K562 (cell line): Measurements from ENCODE around the gene NUB1. TPM values are rescaled to one million over a fixed set of nuclear protein-coding genes. Genes with fewer than 3 reads are reported as not detected.

Source experiments
- ARID1B ChIP-seq: fragments of 450-650 bp; IDR thresholded peaks from 2 replicates; pipeline ENCODE4 v1.6.1; 2016; ENCODE audit warnings: antibody characterized with exemption, mild to moderate bottlenecking, inconsistent platforms
- BCOR ChIP-seq: fragments of 450-650 bp; IDR thresholded peaks from 2 replicates; pipeline ENCODE4 v1.6.1; 2016
- CBX3 ChIP-seq, 2 experiments: IDR thresholded peaks; 1 replicate in 1 of 2; 2 replicates in 1 of 2; pipeline ENCODE4 v1.6.1; 2012; ENCODE audit warnings: inconsistent platforms in 2 of 2, low read length in 2 of 2, borderline replicate concordance in 1 of 2, control low read depth in 1 of 2
- DMBX1 ChIP-seq: fragments of 250-450 bp; sonication (Bioruptor Pico); IDR thresholded peaks from 2 replicates; pipeline ENCODE4 v1.8.0; 2022; ENCODE audit warnings: inconsistent platforms, mild to moderate bottlenecking, moderate library complexity, borderline replicate concordance
- GTF2E2 ChIP-seq: fragments of 200-800 bp; sonication (Bioruptor generic); IDR thresholded peaks from 2 replicates; pipeline ENCODE4 v1.6.1; 2016; ENCODE audit warnings: missing genetic modification characterization, missing compliant biosample characterization
- LEF1 ChIP-seq: fragments of 450-650 bp; IDR thresholded peaks from 2 replicates; pipeline ENCODE4 v1.6.1; 2016; ENCODE audit warnings: mild to moderate bottlenecking
- NFRKB ChIP-seq: fragments of 450-650 bp; IDR thresholded peaks from 2 replicates; pipeline ENCODE4 v1.6.1; 2016; ENCODE audit warnings: low read depth
- NR2C1 ChIP-seq, 2 experiments: fragments of 450-650 bp; IDR thresholded peaks; 2 replicates each; pipeline ENCODE4 v1.6.1; 2017; ENCODE audit warnings: mild to moderate bottlenecking in 2 of 2, antibody characterized with exemption in 1 of 2, inconsistent platforms in 1 of 2, missing compliant biosample characterization in 1 of 2, missing genetic modification characterization in 1 of 2
- NR2C2 ChIP-seq, 2 experiments: fragments of 200-800 bp in 1 of 2; sonication (Bioruptor generic) in 1 of 2; sonication (generic) in 1 of 2; formaldehyde crosslinking in 1 of 2; IDR thresholded peaks; 2 replicates each; pipeline versions ENCODE4 v1.6.1 to v1.8.0; 2016 to 2022; ENCODE audit warnings: mild to moderate bottlenecking in 1 of 2, missing compliant biosample characterization in 1 of 2, missing genetic modification characterization in 1 of 2, missing genetic modification reagents in 1 of 2
- PHF8 ChIP-seq: fragments of 200-600 bp; sonication (generic); IDR thresholded peaks from 2 replicates; pipeline ENCODE4 v1.6.1; 2012; ENCODE audit warnings: mixed run types, mild to moderate bottlenecking, inconsistent platforms, low read length, moderate library complexity, borderline replicate concordance
- PTRF ChIP-seq: fragments of 450-650 bp; IDR thresholded peaks from 2 replicates; pipeline ENCODE4 v1.6.1; 2016; ENCODE audit warnings: mild to moderate bottlenecking, missing genetic modification characterization, missing compliant biosample characterization
- SIX5 ChIP-seq, 2 experiments: IDR thresholded peaks; 2 replicates each; pipeline ENCODE4 v1.6.1; 2011; ENCODE audit warnings: low read length in 2 of 2, borderline replicate concordance in 1 of 2, low read depth in 1 of 2, mild to moderate bottlenecking in 1 of 2, moderate library complexity in 1 of 2; ENCODE audit not compliant: insufficient read depth in 1 of 2
- TCF7 ChIP-seq: sonication (generic); IDR thresholded peaks from 2 replicates; pipeline ENCODE4 v1.6.1; 2016; ENCODE audit warnings: antibody characterized with exemption, borderline replicate concordance
- TFAM ChIP-seq: fragments of 250-450 bp; sonication (Bioruptor Pico); conservative IDR thresholded peaks from 2 replicates; pipeline ENCODE4 v1.5.0; 2021; ENCODE audit warnings: mild to moderate bottlenecking, moderate library complexity
- TRIM24 ChIP-seq, 2 experiments: fragments of 450-650 bp; IDR thresholded peaks; 2 replicates each; pipeline ENCODE4 v1.6.1; 2016
- U2AF1 ChIP-seq: fragments of 200-400 bp; formaldehyde crosslinking; optimal IDR thresholded peaks from 2 replicates; pipeline ENCODE3; 2017; ENCODE audit warnings: mild to moderate bottlenecking, low read depth, low read length, moderate library complexity
- ZBTB1 ChIP-seq: sonication (generic); formaldehyde crosslinking; IDR thresholded peaks from 2 replicates; pipeline ENCODE4 v1.8.1; 2023; ENCODE audit warnings: missing genetic modification reagents, low read depth, mild to moderate bottlenecking, borderline replicate concordance
- ZNF12 ChIP-seq: sonication (generic); formaldehyde crosslinking; IDR thresholded peaks from 2 replicates; pipeline ENCODE4 v1.4.0; 2020; ENCODE audit warnings: mild to moderate bottlenecking, missing genetic modification reagents
- ZNF263 ChIP-seq: sonication (generic); formaldehyde crosslinking; IDR thresholded peaks from 2 replicates; pipeline ENCODE4 v1.8.0; 2022; ENCODE audit warnings: mild to moderate bottlenecking, missing genetic modification reagents, borderline replicate concordance
- ZNF507 ChIP-seq: conservative IDR thresholded peaks from 2 replicates; pipeline ENCODE4 v1.6.1; 2017; ENCODE audit warnings: missing genetic modification characterization, missing compliant biosample characterization
- ZNF589 ChIP-seq: fragments of 200-800 bp; sonication (Bioruptor generic); IDR thresholded peaks from 2 replicates; pipeline ENCODE4 v1.6.1; 2016; ENCODE audit warnings: low read depth, missing genetic modification characterization, missing compliant biosample characterization
- polyA plus RNA-seq, 8 experiments: library from polyadenylated mRNA; depleted of rRNA in 4 of 8; stranded (reverse) in 5 of 8; unstranded in 3 of 8; fragments of >200 nt; fragmentation: Nextera tagmentation in 2 of 8; fragmentation: Illumina TruSeq in 1 of 8; extraction: Ambion mirVana in 2 of 8; extraction: Trizol in 1 of 8; gene quantifications; 2 replicates each; pipeline versions ENCODE4 v1.2.1 to v1.2.3, GENCODE V29; 2011 to 2014; ENCODE audit warnings: inconsistent platforms in 1 of 8, missing spikeins in 1 of 8
- total RNA-seq, 7 experiments: library from RNA; depleted of rRNA in 6 of 7; stranded (reverse); fragments of >200 nt in 6 of 7; fragmentation: Illumina TruSeq in 2 of 7; extraction: Trizol in 2 of 7; gene quantifications; 2 replicates each; pipeline versions ENCODE4 v1.2.1 to v1.2.3, GENCODE V29; 2011 to 2021; ENCODE audit warnings: low replicate concordance in 1 of 7
- TF ChIP-seq, protein P1 (sequence below): fragments of 450-650 bp; IDR thresholded peaks from 2 replicates; pipeline ENCODE4 v1.6.1; 2017; ENCODE audit warnings: antibody characterized with exemption, mild to moderate bottlenecking

The NUB1 gene
- total and polyA plus RNA-seq, 9 of the 15 experiments (the other 6 are each of a cell fraction or from before 2014, with no cell fraction given): 43.2 to 159 (median 85.2) TPM

- TF ChIP-seq PHF8 (0 out of 2 replicates have a peak, but pooled peaks have one; percentile 4), TCF7 (peak; percentile 56; the same call in 1 of the 2 replicates), ZNF263 (CRISPR knock-in tag) (no peak), GTF2E2 (tag) (peak; percentile 64; the same call in 1 of the 2 replicates), U2AF1 (no peak), ZNF589 (no peak), ARID1B (peak; percentile 59; the same call in 1 of the 2 replicates), SIX5 (IDR thresholded peaks at IDR 0.05; ENCODE audit: borderline replicate concordance in 1 of 2, insufficient read depth in 1 of 2, low read depth in 1 of 2, low read length in 2 of 2) (no peak), TRIM24 (IDR thresholded peaks at IDR 0.05) (0 out of 4 replicates have a peak, but pooled peaks of 1 of the 2 experiments have one; percentile 17), DMBX1 (no peak), ZNF12 (CRISPR knock-in tag) (no peak), NR2C2 (CRISPR knock-in tag; IDR thresholded peaks at IDR 0.05) (0 out of 2 replicates have a peak, but pooled peaks have one; percentile 17), NR2C2 (tag; IDR thresholded peaks at IDR 0.05) (peak; percentile 82), LEF1 (peak; percentile 64; the same call in 1 of the 2 replicates), TFAM (CRISPR knock-in tag) (no peak), BCOR (no peak), ZNF507 (tag) (no peak), PTRF (tag) (no peak), CBX3 (IDR thresholded peaks at IDR 0.05; ENCODE audit: borderline replicate concordance in 1 of 2, low read length in 2 of 2) (0 out of 3 replicates have a peak, but pooled peaks of 1 of the 2 experiments have one; percentile 7), NFRKB (peak; percentile 23; the same call in 1 of the 2 replicates), NR2C1 (IDR thresholded peaks at IDR 0.05) (peak; percentile 76), NR2C1 (tag; IDR thresholded peaks at IDR 0.05) (peak; percentile 69), ZBTB1 (CRISPR knock-in tag) (no peak)
- TF ChIP-seq, protein P1, sequence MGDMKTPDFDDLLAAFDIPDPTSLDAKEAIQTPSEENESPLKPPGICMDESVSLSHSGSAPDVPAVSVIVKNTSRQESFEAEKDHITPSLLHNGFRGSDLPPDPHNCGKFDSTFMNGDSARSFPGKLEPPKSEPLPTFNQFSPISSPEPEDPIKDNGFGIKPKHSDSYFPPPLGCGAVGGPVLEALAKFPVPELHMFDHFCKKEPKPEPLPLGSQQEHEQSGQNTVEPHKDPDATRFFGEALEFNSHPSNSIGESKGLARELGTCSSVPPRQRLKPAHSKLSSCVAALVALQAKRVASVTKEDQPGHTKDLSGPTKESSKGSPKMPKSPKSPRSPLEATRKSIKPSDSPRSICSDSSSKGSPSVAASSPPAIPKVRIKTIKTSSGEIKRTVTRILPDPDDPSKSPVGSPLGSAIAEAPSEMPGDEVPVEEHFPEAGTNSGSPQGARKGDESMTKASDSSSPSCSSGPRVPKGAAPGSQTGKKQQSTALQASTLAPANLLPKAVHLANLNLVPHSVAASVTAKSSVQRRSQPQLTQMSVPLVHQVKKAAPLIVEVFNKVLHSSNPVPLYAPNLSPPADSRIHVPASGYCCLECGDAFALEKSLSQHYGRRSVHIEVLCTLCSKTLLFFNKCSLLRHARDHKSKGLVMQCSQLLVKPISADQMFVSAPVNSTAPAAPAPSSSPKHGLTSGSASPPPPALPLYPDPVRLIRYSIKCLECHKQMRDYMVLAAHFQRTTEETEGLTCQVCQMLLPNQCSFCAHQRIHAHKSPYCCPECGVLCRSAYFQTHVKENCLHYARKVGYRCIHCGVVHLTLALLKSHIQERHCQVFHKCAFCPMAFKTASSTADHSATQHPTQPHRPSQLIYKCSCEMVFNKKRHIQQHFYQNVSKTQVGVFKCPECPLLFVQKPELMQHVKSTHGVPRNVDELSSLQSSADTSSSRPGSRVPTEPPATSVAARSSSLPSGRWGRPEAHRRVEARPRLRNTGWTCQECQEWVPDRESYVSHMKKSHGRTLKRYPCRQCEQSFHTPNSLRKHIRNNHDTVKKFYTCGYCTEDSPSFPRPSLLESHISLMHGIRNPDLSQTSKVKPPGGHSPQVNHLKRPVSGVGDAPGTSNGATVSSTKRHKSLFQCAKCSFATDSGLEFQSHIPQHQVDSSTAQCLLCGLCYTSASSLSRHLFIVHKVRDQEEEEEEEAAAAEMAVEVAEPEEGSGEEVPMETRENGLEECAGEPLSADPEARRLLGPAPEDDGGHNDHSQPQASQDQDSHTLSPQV: peak; percentile 34
Measured at GRCh38 chr7:151404216-151405011, 62.8 kb downstream of the NUB1 start (continued).
